Stimulated activated CD4-positive, alpha-beta T cell treated with anti-CD3 and anti-CD28 coated beads, Interleukin-4, amount 100 ng/mL, for 48 hours (primary cell): ENCODE results near the gene S100A14.
"Not testable (repeated sequence)": the region's sequence is repeated elsewhere in the genome, so short reads cannot be mapped to it uniquely, and the experiment has no call there.

Experiments used
- DNase-seq, 2 donors: peaks; one replicate each; pipeline ENCODE4 v3.0.0-alpha.2; 2020; ENCODE audit warnings: low read depth in 2 of 2

The S100A14 gene

DNA sequence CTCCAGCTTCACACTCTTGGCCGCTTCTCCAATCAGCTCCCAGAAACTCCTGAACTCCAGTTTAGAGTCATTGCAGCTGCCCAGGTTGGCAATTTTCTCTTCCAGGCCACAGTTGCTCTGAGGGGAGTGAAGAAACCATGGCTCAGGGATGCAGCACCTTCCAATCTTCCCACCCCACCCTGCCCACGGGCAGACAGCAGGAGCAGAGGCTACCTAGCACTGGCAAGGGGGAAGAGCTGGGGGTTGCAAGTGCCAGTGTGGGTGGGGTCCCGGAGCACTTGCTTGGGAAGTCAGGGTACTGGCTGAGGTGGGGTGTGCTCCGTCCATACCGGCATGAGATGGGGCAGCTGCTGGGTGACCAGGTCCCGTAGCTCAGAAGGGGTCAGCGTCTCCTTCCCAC lies 1.2 kb downstream of the S100A14 start:
- no peak for DNase-seq

DNA sequence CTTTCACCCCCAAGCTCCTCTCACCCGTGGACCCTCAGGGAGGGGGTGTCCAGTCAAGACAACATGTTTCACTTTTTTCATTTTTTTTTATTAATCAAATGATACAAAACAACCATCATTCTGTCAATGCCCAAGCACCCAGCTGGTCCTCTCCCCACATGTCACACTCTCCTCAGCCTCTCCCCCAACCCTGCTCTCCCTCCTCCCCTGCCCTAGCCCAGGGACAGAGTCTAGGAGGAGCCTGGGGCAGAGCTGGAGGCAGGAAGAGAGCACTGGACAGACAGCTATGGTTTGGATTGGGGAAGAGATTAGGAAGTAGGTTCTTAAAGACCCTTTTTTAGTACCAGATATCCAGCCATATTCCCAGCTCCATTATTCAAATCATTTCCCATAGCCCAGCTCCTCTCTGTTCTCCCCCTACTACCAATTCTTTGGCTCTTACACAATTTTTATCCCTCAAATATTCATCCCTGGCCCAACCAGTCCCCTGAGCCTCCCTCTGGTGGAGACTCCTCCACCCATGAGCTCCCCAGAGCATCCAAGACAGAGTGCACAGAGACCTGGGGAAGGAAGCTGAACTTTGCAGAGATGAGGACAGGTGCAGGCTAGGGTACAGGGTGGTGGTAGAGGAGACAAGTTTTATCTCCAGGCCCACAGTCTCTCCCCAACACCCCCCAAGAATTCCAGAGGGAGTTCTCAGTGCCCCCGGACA lies 1.8 kb downstream of the S100A14 start:
- no peak for DNase-seq

GRCh38 chr1:153613406-153613805 lies 2.7 kb downstream of the S100A14 start:
- DNase-seq, result no peak

GRCh38 chr1:153612755-153613331 lies 3.3 kb downstream of the S100A14 start, which contains the start of gene S100A16:
TSS of gene S100A16 (minus strand) at chr1:153613137. CDS start at chr1:153608151, 4,986 bp downstream.
- DNase-seq, result no peak

DNA sequence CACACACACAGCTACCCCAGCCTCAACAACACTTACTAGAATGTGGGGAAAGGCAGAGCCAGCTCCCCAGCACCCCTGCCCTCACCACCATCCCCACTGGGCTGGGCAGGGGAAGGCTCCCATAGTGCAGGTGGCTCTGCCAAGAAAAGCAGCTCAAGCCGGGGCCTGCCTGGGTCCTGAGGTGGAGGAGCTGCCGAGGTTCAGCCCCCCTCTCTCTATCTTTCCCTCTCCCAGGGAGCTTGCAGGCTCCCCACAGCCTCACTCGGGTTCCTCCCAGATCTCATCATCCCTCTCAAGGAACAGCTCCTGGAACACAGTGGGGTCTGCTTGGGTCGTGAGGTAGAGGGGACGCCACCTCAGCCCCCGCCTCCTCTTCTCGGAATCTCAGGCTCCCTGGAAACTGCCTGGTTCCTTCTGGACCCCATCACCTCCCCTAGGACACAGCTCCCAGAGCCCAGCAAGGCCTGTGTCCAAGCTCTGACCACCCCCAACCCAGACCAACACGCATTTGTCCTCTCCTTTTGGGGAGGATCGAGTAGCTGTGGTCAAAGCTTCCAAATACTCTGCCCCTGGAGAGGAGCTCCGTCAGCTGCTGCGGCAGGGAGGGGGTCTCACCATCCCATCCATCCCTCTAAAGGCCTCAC lies 3.9 kb downstream of the S100A14 start:
- DNase-seq, result no peak

- no peak for DNase-seq
Measured at GRCh38 chr1:153611356-153611755, 4.8 kb downstream of the S100A14 start.

GRCh38 chr1:153610811-153611301 lies 5.3 kb downstream of the S100A14 start:
- no peak for DNase-seq

GRCh38 chr1:153610334-153610733 lies 5.8 kb downstream of the S100A14 start:
- no peak for DNase-seq

GRCh38 chr1:153609585-153609907 lies 6.6 kb downstream of the S100A14 start:
- DNase-seq, result no peak

DNA sequence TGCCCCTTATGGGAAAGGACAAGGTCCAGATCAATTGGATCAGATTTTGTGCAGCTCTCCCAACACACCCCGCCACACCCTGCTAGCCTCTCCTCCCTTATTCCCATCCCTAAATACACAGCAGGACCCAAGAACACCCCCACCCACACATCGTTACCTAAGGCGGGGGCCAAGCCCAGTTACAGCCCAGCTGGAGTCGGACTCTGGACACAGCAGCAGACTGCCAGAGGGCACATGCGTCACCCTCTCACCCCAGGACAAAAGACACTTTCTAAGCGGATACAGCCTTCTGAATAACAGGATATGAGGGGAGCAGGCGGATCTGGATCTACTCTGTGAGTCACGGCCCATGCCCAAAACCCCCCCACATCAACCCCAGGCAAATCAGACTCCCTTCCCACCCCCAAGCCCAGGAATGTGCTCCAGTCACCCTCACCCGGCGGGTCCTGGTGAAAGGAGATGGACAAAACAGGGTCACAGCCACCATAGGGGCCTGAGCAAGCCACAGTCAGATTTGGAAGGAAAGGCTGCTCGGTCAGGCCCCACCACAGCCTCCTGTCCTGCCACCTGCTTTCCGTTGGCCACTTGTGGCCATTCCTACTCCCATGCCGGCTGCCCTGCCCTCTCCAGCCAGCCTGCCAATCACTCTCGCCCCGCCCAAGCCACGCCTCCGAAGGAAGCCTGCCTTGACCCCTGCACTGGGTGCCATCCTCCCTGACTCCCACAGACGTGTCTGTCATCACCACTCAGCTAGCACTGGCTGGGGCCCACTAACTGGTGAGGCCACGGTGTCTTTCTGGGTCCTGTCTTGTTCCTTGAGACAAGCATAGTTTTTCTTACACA lies 7.2 kb downstream of the S100A14 start:
- no peak for DNase-seq

GRCh38 chr1:153608089-153608682 lies 7.9 kb downstream of the S100A14 start:
- DNase-seq, result no peak

DNA sequence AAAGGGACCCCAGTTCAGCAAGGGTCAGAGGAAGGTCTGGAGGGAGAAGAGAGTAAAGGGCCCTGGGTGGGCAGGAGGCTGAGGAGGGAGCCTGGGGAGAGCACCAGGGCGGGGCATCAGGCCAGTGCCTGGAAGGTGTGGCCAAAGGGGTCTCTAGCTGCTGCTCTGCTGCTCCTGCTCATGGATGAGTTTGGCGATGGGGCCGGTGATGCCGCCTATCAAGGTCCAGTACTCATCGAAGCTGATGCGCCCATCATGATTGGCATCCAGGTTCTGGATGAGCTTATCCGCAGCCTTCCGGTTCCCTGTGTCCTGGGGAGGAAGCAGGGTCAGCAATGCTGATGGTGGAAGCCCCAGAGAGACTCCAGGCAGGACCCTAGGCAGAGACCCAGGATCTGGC lies 8.7 kb downstream of the S100A14 start:
- DNase-seq, result no peak

DNA sequence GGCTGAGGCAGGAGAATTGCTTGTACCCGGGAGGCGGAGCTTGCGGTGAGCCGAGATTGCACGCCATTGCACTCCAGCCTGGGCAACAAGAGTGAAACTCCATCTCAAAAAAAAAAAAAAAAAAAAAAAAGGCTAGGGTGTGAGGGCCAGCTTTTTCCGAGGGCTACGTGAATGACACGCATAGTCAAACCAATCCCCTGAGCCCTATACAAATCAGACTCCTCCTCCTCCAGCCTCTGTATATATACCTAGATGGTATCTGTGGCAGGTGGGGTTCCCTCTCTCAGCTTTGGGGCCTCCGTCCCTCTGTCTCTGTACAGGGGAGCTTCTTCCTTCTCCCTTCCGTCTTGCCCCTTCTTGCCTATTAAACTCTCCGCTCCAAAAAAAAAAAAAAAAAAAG lies 9.9 kb downstream of the S100A14 start:
- no peak for DNase-seq

- DNase-seq, result no peak
Measured at GRCh38 chr1:153602749-153603148, 13.4 kb downstream of the S100A14 start.

DNA sequence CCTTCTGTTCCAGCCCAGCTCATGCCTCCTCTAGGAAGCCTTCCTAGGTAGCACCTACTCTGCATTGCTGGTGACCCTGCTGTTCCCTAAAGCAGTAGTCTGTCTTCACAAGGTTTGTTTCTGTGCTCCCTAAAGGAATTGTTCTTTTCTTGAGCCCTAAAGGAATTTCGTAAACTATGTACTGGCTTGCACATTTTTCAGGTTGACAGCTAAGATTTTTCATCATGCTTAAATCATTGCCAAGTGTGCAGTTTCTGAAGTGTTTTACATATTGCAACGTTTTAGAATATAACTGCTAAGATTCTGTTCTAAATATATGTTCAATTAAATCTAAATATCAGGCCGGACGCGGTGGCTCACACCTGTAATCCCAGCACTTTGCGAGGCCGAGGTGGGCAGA lies 16.3 kb downstream of the S100A14 start:
- DNase-seq, result no peak

GRCh38 chr1:153598309-153599172 lies 17.6 kb downstream of the S100A14 start:
- DNase-seq, result no peak

DNA sequence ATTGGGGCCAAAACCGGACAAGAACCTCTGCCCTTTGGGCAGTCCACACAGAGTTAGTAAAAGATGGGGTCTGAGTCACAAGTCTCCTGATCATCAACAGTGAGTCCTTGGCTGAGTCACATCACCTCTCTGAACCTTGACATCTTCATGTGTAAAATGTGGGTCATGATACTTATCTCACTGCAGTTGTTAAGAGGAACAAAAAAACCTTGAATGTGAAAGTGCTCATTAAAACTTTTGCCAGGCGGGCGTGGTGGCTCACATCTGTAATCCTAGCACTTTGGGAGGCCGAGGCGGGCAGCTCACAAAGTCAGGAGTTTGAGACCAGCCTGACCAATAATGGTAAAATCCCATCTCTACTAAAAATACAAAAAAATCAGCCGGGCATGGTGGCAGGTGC lies 18.9 kb downstream of the S100A14 start:
- DNase-seq, result peak; percentile 4 to 15

DNA sequence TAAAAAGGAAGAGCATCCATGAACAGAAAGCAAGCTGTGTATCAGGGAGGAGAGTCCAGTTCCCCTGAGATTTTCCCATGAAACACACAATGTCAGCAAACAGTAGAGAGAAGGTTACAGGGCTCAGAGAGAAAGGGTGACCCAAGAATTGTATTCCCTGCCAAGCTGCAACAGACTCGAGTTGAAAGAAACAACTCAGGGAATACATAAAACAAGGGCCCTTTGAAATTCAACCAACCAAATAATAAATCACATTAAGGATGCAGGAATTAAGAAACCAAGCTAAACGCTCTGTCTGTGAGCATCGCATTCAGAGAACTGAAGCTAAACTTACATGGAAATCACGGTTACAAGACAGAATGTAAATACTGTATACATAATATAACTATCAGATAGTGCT lies 23.4 kb downstream of the S100A14 start:
- DNase-seq, result no peak

- DNase-seq, result no peak
Measured at GRCh38 chr1:153588482-153588881, 27.6 kb downstream of the S100A14 start.

GRCh38 chr1:153588033-153588432 lies 28.1 kb downstream of the S100A14 start:
- not testable (repeated sequence) for DNase-seq

GRCh38 chr1:153587314-153587713 lies 28.8 kb downstream of the S100A14 start:
- no peak for DNase-seq
